SK-N-SH (cell line): ENCODE data around the gene ABCC11. TPM values are rescaled to one million over a fixed set of nuclear protein-coding genes. Genes with fewer than 3 reads are reported as not detected.

ENCODE experiments used
- CTCF ChIA-PET: fragments of 300-600, 350-600 bp; formaldehyde crosslinking; extraction: SDS; loops from one replicate; lab custom pipeline; 2021; lab: Yijun Ruan, JAX
- POLR2A ChIA-PET: fragments of 350-600 bp; sonication (Branson Sonifier 250); formaldehyde crosslinking; extraction: SDS; loops from one replicate; lab custom pipeline; 2020; ENCODE audit warnings: antibody characterized with exemption, inconsistent platforms; lab: Yijun Ruan, JAX
- DNase-seq: peaks from one replicate; pipeline ENCODE4 v3.0.0; 2012
- H2AFZ ChIP-seq: fragments of 200-600 bp; sonication (generic); 2 replicates; pipeline ENCODE4 v1.8.1; 2016; ENCODE audit warnings: antibody characterized with exemption, mild to moderate bottlenecking, low read depth
- H3F3A ChIP-seq: fragments of 200-600 bp; sonication (generic); replicated peaks from 2 replicates; pipeline ENCODE3; 2016; ENCODE audit warnings: antibody characterized with exemption, mild to moderate bottlenecking; ENCODE audit not compliant: insufficient read depth
- H3K27ac ChIP-seq, 2 experiments: fragments of 200-500 bp in 1 of 2; fragments of 200-600 bp in 1 of 2; sonication (Bioruptor generic) in 1 of 2; sonication (generic), shearing (Covaris generic) in 1 of 2; 2 replicates each; pipeline versions ENCODE4 v1.5.1 to v1.6.1; 2014 to 2016; ENCODE audit warnings: low read depth in 2 of 2, inconsistent platforms in 1 of 2, low read length in 1 of 2, mild to moderate bottlenecking in 1 of 2, mixed read lengths in 1 of 2
- H3K27me3 ChIP-seq: fragments of 200-600 bp; sonication (generic), shearing (Covaris generic); 2 replicates; pipeline ENCODE4 v1.6.1; 2016; ENCODE audit warnings: mixed run types; ENCODE audit not compliant: insufficient read depth
- H3K36me3 ChIP-seq, 2 experiments: fragments of 200-500 bp in 1 of 2; fragments of 200-600 bp in 1 of 2; sonication (Bioruptor generic) in 1 of 2; sonication (generic) in 1 of 2; replicated peaks in 1 of 2; 2 replicates each; pipeline versions ENCODE3 to v1.5.1; 2014 to 2016; ENCODE audit warnings: low read length in 1 of 2, mild to moderate bottlenecking in 1 of 2; ENCODE audit not compliant: insufficient read depth in 2 of 2, control insufficient read depth in 1 of 2
- H3K4me1 ChIP-seq, 2 experiments: fragments of 200-500 bp in 1 of 2; fragments of 200-600 bp in 1 of 2; sonication (Bioruptor generic) in 1 of 2; sonication (generic), shearing (Covaris generic) in 1 of 2; 2 replicates each; pipeline versions ENCODE4 v1.5.1 to v1.6.1; 2014 to 2016; ENCODE audit warnings: low read depth in 1 of 2, low read length in 1 of 2, mixed run types in 1 of 2; ENCODE audit not compliant: insufficient read depth in 2 of 2, control insufficient read depth in 1 of 2
- H3K4me2 ChIP-seq: fragments of 200-600 bp; sonication (generic), shearing (Covaris generic); 2 replicates; pipeline ENCODE4 v1.6.1; 2017; ENCODE audit warnings: mixed run types
- H3K4me3 ChIP-seq, 2 experiments: fragments of 200-500 bp in 1 of 2; fragments of 200-600 bp in 1 of 2; sonication (Bioruptor generic) in 1 of 2; sonication (generic), shearing (Covaris generic) in 1 of 2; 2 replicates each; pipeline versions ENCODE4 v1.5.1 to v1.8.1; 2014 to 2016; ENCODE audit warnings: low read depth in 2 of 2, inconsistent platforms in 1 of 2, low read length in 1 of 2, mild to moderate bottlenecking in 1 of 2, mixed read lengths in 1 of 2, moderate library complexity in 1 of 2
- H3K79me2 ChIP-seq: fragments of 200-600 bp; sonication (generic); 2 replicates; pipeline ENCODE4 v1.8.1; 2017; ENCODE audit warnings: mild to moderate bottlenecking; ENCODE audit not compliant: insufficient read depth
- H3K9ac ChIP-seq: fragments of 200-600 bp; sonication (generic); 2 replicates; pipeline ENCODE4 v1.6.1; 2017; ENCODE audit warnings: mixed run types
- H3K9me2 ChIP-seq: fragments of 200-600 bp; sonication (generic); 2 replicates; pipeline ENCODE4 v1.6.1; 2017; ENCODE audit warnings: mixed run types
- H3K9me3 ChIP-seq: fragments of 200-600 bp; sonication (generic); 2 replicates; pipeline ENCODE4 v1.6.1; 2017; ENCODE audit warnings: mixed run types, mild to moderate bottlenecking, moderate library complexity
- H4K20me1 ChIP-seq: fragments of 200-600 bp; sonication (generic); 2 replicates; pipeline ENCODE4 v1.6.1; 2017; ENCODE audit warnings: mild to moderate bottlenecking, mixed run types; ENCODE audit not compliant: insufficient read depth
- CHD2 ChIP-seq: fragments of 150-350 bp; IDR thresholded peaks from 2 replicates; pipeline ENCODE4 v1.6.1; 2018; ENCODE audit warnings: low read length; ENCODE audit not compliant: partially characterized antibody
- CTCF ChIP-seq: fragments of 200-600 bp; sonication (generic); IDR thresholded peaks from 2 replicates; pipeline ENCODE4 v1.6.1; 2017; ENCODE audit warnings: antibody characterized with exemption, mild to moderate bottlenecking, moderate library complexity
- EP300 ChIP-seq, 2 experiments: IDR thresholded peaks; 2 replicates each; pipeline versions ENCODE4 v1.4.0 to v1.6.1; 2012; ENCODE audit warnings: borderline replicate concordance in 1 of 2, low read depth in 1 of 2, low read length in 1 of 2
- GATA2 ChIP-seq: sonication (generic); formaldehyde crosslinking; IDR thresholded peaks from 2 replicates; pipeline ENCODE4 v1.5.0; 2020; ENCODE audit warnings: mild to moderate bottlenecking, missing genetic modification reagents
- JUND ChIP-seq: IDR thresholded peaks from 2 replicates; pipeline ENCODE4 v1.4.0; 2012
- MAX ChIP-seq: IDR thresholded peaks from 2 replicates; pipeline ENCODE4 v1.4.0; 2012; ENCODE audit warnings: low read depth
- NFIC ChIP-seq: IDR thresholded peaks from 2 replicates; pipeline ENCODE4 v1.4.0; 2012; ENCODE audit warnings: borderline replicate concordance
- PBX3 ChIP-seq: IDR thresholded peaks from 2 replicates; pipeline ENCODE4; 2012
- REST ChIP-seq: IDR thresholded peaks from 2 replicates; pipeline ENCODE4 v1.6.1; 2012; ENCODE audit warnings: mild to moderate bottlenecking, low read depth, low read length, moderate library complexity
- SMC3 ChIP-seq: IDR thresholded peaks from 2 replicates; pipeline ENCODE4 v1.6.1; 2012; ENCODE audit warnings: low read depth, low read length, improper control_type of control experiment
- ZBTB33 ChIP-seq: IDR thresholded peaks from 2 replicates; pipeline ENCODE4 v1.4.0; 2012; ENCODE audit warnings: low read depth, borderline replicate concordance
- WGBS: methylation state at CpG from one replicate; pipeline ENCODE4 v1.1.6; 2017; ENCODE audit warnings: low lambda C conversion rate; 5-methylcytosine and 5-hydroxymethylcytosine counted together
- polyA plus RNA-seq, 3 experiments: library from polyadenylated mRNA; depleted of rRNA; stranded (reverse); fragments of >200 nt; gene quantifications; 2 replicates each; pipeline ENCODE4 v1.2.3, GENCODE V29; 2012

ABCC11 gene
- polyA plus RNA-seq, 1 of the 3 experiments (the other 2 are of a cell fraction), result 0.07 TPM

GRCh38 chr16:48291754-48292153 is 44.4 kb upstream of the ABCC11 start:
- WGBS, result 93% methylated on average over 4 of the region's 4 CpGs
- POLR2A ChIA-PET, result no interaction called here
- no peaks in the 10 kb centered on the region for H4K20me1 ChIP-seq
- no peaks in the 10 kb centered on the region for H3K9me2 ChIP-seq
- no peak overlapping the region for H3K9ac ChIP-seq
- TF ChIP-seq CHD2 (no peak), ZBTB33 (no peak), MAX (no peak), REST (no peak), EP300 (IDR thresholded peaks at IDR 0.05; ENCODE audit: borderline replicate concordance in 1 of 2, low read depth in 1 of 2, low read length in 1 of 2) (no peak), PBX3 (no peak), CTCF (no peak), SMC3 (no peak), NFIC (no peak), GATA2 (no peak), JUND (no peak)
- TF ChIP-seq, all 33 proteins: peak for 0
- Histone ChIP-seq H3K4me2 (no peak overlapping the region), H2AFZ (no peak overlapping the region), H3K27ac (no peak overlapping the region), H3K79me2 (no peaks in the 10 kb centered on the region), H3F3A (peaks cover 3% of the 10 kb centered on the region), H3K4me1 (no peaks in the 10 kb centered on the region), H3K4me3 (no peak overlapping the region), H3K36me3 (peaks cover 28 to 44% of the 10 kb centered on the region in 2 experiments), H3K9me3 (peaks cover 8% of the 10 kb centered on the region), H3K27me3 (no peaks in the 10 kb centered on the region)
- no peak for DNase-seq
- CTCF ChIA-PET, result interaction anchor here (0.6 to 0.9 kb wide), 2 partner anchors 9 to 47 kb away, joined by 3 read pairs; no protein-coding TSS in a partner anchor
